ENCODE data around the gene RAD52.

RAD52 gene

DNA sequence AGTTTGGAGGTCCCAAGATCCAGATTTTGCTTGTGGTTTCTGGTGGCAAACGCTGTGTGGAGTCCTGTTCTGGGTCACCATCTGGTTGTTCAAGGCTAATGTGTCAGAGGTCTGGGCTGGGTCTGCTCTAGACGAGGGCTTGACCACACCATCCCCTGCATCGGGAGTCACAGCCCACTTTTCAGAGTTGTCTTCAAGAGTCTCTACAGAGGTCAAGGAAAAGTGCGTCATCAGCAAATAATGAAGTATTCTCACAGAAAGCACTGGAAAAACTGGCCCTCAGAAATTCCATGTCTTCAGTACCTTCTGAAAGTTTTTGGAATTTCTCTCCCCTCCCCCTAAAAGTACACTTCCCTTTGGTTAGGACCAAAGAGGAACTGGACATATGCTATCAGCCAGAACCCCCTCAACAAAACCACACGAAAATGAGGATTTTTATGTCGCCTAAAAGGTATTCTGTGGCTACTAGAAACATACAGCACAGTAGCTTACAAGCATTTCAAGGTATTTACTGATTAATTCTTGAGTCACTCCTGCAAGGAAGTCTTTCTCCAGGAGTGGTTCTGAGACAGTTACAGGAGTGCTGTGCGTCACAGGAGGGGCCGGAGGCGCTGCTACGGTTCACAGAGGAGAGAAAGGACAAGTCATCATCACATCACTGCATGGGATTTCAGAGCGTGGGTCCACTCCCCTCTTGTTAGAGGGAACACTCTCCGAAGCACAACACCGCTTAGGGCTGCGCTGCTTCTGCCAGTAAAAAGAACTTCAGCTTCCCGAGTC, 35.4 kb downstream of the RAD52 start:
- H3K9ac ChIP-seq (ENCODE audit: low read depth, low read length) = no peak overlapping the region
- H3K36me3 ChIP-seq (ENCODE audit: insufficient read depth, low read length) = peaks cover 23% of the 10 kb centered on the region
- H3K4me1 ChIP-seq (ENCODE audit: insufficient read depth, low read length) = peaks cover 6% of the 10 kb centered on the region
- H3K9me3 ChIP-seq (ENCODE audit: control insufficient read depth, insufficient read depth, low read length) = no peaks in the 10 kb centered on the region

- peaks cover 6% of the 10 kb centered on the region for H3K4me1 ChIP-seq (ENCODE audit: insufficient read depth, low read length)
- H3K9ac ChIP-seq (ENCODE audit: low read depth, low read length) = no peak overlapping the region
- peaks cover 23% of the 10 kb centered on the region for H3K36me3 ChIP-seq (ENCODE audit: insufficient read depth, low read length)
- H3K9me3 ChIP-seq (ENCODE audit: control insufficient read depth, insufficient read depth, low read length) = no peaks in the 10 kb centered on the region
These were observed 36.8 kb downstream of the RAD52 start for GRCh38 chr12:912466-913235.

- Histone ChIP-seq H3K9ac (ENCODE audit: low read depth, low read length) (no peak overlapping the region), H3K36me3 (ENCODE audit: insufficient read depth, low read length) (peaks cover 18% of the 10 kb centered on the region), H3K4me1 (ENCODE audit: insufficient read depth, low read length) (peaks cover 6% of the 10 kb centered on the region), H3K9me3 (ENCODE audit: control insufficient read depth, insufficient read depth, low read length) (no peaks in the 10 kb centered on the region)
These were observed 38.2 kb downstream of the RAD52 start for GRCh38 chr12:911191-911826.

GRCh38 chr12:910416-910815, 39.1 kb downstream of the RAD52 start:
- no peak overlapping the region for H3K9ac ChIP-seq (ENCODE audit: low read depth, low read length)
- H3K36me3 ChIP-seq (ENCODE audit: insufficient read depth, low read length) = peaks cover 18% of the 10 kb centered on the region
- no peaks in the 10 kb centered on the region for H3K9me3 ChIP-seq (ENCODE audit: control insufficient read depth, insufficient read depth, low read length)
- H3K4me1 ChIP-seq (ENCODE audit: insufficient read depth, low read length) = peaks cover 5% of the 10 kb centered on the region

DNA sequence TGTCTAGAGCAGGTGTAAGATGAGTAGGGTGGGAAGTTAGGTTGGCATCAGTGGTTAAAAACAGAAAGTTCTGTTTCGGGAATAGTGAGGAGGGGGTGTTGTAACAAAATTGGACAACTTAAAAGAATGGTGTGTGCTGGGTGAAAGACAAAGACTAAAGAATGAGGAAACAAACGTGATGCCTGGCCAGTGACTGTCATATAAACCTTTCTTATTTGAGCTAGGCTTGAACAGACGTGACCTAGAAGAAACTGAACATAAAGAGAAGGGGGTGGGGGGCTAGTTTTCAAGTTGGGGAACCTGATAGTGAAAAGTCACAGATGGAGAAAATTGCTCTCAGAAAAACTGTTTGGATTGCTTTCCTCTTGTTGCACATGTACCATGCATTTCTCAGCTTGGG, 39.6 kb downstream of the RAD52 start:
- Histone ChIP-seq H3K4me1 (ENCODE audit: insufficient read depth, low read length) (no peaks in the 10 kb centered on the region), H3K36me3 (ENCODE audit: insufficient read depth, low read length) (peaks cover 18% of the 10 kb centered on the region), H3K9ac (ENCODE audit: low read depth, low read length) (no peak overlapping the region), H3K9me3 (ENCODE audit: control insufficient read depth, insufficient read depth, low read length) (no peaks in the 10 kb centered on the region)

DNA sequence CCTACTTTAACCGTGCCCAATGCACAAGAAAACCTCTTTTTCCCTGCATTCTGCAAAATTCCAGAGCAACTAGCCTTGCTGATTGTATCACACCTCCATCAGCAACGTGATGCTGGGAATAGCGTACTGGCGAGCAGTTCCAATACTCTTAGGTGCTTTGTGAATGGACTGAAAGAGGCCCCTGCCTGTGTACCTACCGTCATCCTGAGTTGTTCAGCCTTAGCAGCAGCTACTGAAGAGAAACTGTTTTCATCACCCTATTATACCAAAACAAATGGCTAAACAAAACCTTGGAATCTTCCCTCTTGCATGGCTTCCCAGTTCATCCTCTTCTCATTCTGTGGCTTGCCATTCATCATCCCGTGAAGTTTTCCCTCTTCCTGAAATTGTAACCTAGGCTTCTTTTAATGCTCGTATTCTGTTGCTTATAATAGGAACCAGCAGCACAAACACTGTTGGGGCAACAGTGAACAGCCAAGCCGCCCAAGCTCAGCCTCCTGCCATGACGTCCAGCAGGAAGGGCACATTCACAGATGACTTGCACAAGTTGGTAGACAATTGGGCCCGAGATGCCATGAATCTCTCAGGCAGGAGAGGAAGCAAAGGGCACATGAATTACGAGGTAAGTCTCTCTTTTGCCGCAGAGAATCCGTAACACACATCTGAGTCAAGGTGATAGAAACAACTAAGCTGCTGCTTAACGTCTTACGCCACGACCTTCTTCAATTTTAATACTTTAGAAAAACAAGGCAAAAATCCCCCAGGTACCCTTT, 41.9 kb downstream of the RAD52 start:
- H3K9me3 ChIP-seq (ENCODE audit: control insufficient read depth, insufficient read depth, low read length) = no peaks in the 10 kb centered on the region
- H3K36me3 ChIP-seq (ENCODE audit: insufficient read depth, low read length) = peaks cover 24% of the 10 kb centered on the region
- H3K9ac ChIP-seq (ENCODE audit: low read depth, low read length) = no peak overlapping the region
- H3K4me1 ChIP-seq (ENCODE audit: insufficient read depth, low read length) = peaks cover 4% of the 10 kb centered on the region

GRCh38 chr12:906062-906585, 43.4 kb downstream of the RAD52 start:
- Histone ChIP-seq H3K9me3 (ENCODE audit: control insufficient read depth, insufficient read depth, low read length) (no peaks in the 10 kb centered on the region), H3K36me3 (ENCODE audit: insufficient read depth, low read length) (peaks cover 30% of the 10 kb centered on the region), H3K4me1 (ENCODE audit: insufficient read depth, low read length) (peaks cover 4% of the 10 kb centered on the region), H3K9ac (ENCODE audit: low read depth, low read length) (no peak overlapping the region)

DNA sequence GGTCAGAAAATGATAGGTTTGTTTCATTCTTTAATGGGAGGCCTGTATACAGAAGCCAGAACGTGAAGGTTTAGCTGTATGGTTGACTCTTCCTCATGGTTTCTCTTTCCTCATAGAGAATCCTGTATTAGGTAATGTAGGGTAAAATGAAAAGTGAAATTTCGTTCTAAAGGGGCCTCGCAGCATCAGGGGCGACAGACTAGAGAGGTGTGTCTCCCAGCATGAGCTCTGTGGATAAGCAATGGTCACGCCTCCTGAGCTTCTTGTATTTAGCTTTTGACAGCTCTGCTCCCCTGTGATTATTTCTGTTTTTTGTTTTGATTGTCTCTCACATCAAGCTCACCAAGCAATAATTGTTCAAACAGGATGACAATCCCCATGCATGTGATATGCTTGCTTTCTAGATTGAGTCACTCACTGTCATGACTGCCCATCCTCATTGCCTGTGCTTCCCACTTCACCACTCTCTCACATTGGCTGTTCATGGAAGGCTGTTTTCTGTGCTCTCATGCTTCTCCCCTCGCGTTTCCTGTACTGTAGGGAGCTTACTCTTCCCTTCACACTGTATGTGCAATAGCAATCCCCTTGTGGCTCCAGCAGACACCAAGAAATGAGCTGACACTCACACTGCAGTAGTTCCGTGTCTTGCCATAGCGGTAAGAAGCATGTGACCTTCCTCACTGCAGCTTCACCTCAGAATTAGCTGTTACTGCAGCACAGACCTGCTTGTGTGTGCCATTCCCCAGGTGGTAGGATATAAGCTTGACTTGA, 44.0 kb downstream of the RAD52 start:
- peaks cover 25% of the 10 kb centered on the region for H3K36me3 ChIP-seq (ENCODE audit: insufficient read depth, low read length)

DNA sequence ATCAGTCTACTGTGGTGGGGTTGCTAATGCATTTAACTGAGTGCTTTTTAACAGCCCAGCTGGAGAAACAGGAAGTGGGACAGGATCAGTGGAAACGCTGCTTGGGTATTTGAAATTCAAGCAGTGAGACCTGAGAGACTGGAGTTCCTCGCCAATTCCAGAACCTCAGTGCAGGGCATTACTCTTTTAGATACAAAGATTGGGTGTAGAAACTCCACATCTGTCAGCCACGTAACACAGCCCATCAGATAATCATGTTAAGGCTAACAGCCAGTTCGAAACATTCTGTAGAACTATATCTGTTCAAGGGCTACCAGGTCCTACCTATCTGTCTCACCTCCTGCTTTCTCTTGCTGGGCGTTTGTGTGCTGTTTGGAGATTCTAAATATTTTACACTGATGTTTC, 45.5 kb downstream of the RAD52 start:
- peaks cover 4% of the 10 kb centered on the region for H3K4me1 ChIP-seq (ENCODE audit: insufficient read depth, low read length)
- no peak overlapping the region for H3K9ac ChIP-seq (ENCODE audit: low read depth, low read length)
- peaks cover 15% of the 10 kb centered on the region for H3K36me3 ChIP-seq (ENCODE audit: insufficient read depth, low read length)
- no peaks in the 10 kb centered on the region for H3K9me3 ChIP-seq (ENCODE audit: control insufficient read depth, insufficient read depth, low read length)

More for the DNA sequence above, 44.0 kb downstream of the RAD52 start:
- Histone ChIP-seq H3K4me1 (ENCODE audit: insufficient read depth, low read length) (peaks cover 4% of the 10 kb centered on the region), H3K9ac (ENCODE audit: low read depth, low read length) (no peak overlapping the region), H3K9me3 (ENCODE audit: control insufficient read depth, insufficient read depth, low read length) (no peaks in the 10 kb centered on the region)

GRCh38 chr12:903055-903454, 46.4 kb downstream of the RAD52 start:
- Histone ChIP-seq H3K4me1 (ENCODE audit: insufficient read depth, low read length) (peaks cover 4% of the 10 kb centered on the region), H3K36me3 (ENCODE audit: insufficient read depth, low read length) (peaks cover 15% of the 10 kb centered on the region), H3K9ac (ENCODE audit: low read depth, low read length) (no peak overlapping the region), H3K9me3 (ENCODE audit: control insufficient read depth, insufficient read depth, low read length) (no peaks in the 10 kb centered on the region)

DNA sequence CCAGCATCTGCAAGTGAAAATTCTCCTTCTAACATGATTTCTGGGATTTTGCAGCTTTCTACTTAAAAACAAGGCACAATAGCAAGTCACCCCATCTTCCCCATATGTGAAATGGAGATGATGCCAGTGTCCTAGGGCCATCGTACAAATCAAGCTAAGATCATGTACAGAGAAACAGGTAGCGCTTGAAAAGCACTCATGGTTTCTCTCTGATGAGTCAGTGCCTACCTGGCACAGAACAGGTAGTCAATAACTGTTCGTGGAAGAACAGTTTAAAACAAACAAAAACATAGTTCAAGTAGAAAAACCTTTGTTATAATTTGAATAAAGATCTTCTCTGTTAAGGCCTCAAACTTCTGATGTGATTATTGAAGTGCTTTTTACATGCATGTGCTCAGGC, 46.9 kb downstream of the RAD52 start:
- H3K4me1 ChIP-seq (ENCODE audit: insufficient read depth, low read length) = peaks cover 4% of the 10 kb centered on the region
- H3K9ac ChIP-seq (ENCODE audit: low read depth, low read length) = no peak overlapping the region
- peaks cover 17% of the 10 kb centered on the region for H3K36me3 ChIP-seq (ENCODE audit: insufficient read depth, low read length)
- no peaks in the 10 kb centered on the region for H3K9me3 ChIP-seq (ENCODE audit: control insufficient read depth, insufficient read depth, low read length)

DNA sequence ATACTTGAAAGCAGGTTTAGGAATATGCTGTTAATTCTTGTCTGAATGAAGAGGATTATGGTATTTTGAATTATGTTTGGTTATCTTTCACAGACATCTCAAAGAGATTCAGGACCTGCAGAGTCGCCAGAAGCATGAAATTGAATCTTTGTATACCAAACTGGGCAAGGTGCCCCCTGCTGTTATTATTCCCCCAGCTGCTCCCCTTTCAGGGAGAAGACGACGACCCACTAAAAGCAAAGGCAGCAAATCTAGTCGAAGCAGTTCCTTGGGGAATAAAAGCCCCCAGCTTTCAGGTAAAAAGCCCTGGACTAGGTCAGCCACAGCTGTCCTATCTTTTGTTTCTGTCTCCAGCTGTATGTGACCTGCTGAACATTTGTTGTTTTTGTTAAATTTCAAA, 52.1 kb downstream of the RAD52 start:
- H3K9me3 ChIP-seq (ENCODE audit: control insufficient read depth, insufficient read depth, low read length) = no peaks in the 10 kb centered on the region
- H3K9ac ChIP-seq (ENCODE audit: low read depth, low read length) = no peak overlapping the region
- peaks cover 17% of the 10 kb centered on the region for H3K36me3 ChIP-seq (ENCODE audit: insufficient read depth, low read length)
- no peaks in the 10 kb centered on the region for H3K4me1 ChIP-seq (ENCODE audit: insufficient read depth, low read length)

DNA sequence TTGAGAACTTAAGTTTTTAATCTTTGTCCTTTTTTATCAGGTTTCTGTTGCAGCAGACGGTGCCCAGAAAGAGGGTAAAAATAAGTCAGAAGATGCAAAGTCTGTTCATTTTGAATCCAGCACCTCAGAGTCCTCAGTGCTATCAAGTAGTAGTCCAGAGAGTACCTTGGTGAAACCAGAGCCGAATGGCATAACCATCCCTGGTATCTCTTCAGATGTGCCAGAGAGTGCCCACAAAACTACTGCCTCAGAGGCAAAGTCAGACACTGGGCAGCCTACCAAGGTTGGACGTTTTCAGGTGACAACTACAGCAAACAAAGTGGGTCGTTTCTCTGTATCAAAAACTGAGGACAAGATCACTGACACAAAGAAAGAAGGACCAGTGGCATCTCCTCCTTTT, 53.5 kb downstream of the RAD52 start:
- Histone ChIP-seq H3K36me3 (ENCODE audit: insufficient read depth, low read length) (peaks cover 13% of the 10 kb centered on the region), H3K4me1 (ENCODE audit: insufficient read depth, low read length) (no peaks in the 10 kb centered on the region), H3K9me3 (ENCODE audit: control insufficient read depth, insufficient read depth, low read length) (no peaks in the 10 kb centered on the region), H3K9ac (ENCODE audit: low read depth, low read length) (no peak overlapping the region)
